ENCODE results near the gene CAMTA1.
"Not testable (repeated sequence)": the region's sequence is repeated elsewhere in the genome, so short reads cannot be mapped to it uniquely, and the experiment has no call there.

Gene CAMTA1

DNA sequence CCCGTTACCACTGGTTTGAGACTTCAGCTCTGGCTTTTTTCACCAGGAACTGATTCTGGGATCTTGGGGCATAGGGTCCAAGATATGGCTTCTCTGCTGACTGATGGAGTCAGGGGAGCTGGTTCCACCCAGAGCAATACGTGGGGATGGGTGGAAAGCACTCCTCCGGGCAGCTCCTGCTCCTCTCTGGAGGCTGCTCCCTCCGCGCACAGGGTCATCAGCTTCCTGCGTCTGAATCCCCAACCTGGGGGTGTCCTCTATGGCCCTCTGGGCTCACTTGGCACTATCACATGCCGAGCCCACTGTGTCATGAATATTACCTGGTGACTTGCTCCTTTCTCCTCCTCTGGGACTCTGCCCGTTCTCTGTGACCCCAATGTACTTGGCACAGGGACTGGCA is 580.5 kb downstream of the CAMTA1 start:
- DNase-seq (ENCODE audit: low read depth in 3 of 3) = no peak

DNA sequence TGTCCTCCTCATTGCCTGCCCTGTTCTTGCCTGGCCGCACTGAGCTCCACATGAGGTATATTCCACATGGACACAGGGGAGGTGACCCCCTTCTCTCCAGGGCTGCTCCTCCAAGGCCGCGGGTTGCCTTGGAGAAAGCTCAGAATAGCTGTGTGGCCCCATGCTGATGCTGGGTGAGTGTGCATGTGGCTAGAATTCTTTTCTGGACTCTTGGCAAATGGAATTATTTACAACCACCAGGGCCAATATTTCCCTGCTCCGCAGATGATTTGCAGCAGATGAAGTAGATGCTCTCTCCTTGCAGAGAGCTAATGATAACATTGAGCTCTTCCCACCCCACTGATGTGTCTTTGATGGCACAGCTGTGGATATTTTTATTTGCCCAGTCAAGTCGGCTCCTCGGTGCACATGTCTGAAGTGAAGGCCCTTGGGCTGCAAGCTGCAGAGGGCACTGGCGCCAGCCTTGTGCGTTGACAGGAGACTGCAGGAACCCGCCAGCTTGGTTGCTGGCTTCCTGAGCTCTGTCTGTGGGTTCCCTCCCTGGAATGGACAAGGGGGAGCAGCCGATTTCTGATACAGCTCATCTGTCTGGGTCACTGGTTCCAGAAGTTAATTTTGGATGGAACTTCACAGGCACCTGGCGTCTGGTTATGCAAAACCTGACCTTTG is 581.2 kb downstream of the CAMTA1 start:
- no peak for DNase-seq (ENCODE audit: low read depth in 3 of 3)

DNA sequence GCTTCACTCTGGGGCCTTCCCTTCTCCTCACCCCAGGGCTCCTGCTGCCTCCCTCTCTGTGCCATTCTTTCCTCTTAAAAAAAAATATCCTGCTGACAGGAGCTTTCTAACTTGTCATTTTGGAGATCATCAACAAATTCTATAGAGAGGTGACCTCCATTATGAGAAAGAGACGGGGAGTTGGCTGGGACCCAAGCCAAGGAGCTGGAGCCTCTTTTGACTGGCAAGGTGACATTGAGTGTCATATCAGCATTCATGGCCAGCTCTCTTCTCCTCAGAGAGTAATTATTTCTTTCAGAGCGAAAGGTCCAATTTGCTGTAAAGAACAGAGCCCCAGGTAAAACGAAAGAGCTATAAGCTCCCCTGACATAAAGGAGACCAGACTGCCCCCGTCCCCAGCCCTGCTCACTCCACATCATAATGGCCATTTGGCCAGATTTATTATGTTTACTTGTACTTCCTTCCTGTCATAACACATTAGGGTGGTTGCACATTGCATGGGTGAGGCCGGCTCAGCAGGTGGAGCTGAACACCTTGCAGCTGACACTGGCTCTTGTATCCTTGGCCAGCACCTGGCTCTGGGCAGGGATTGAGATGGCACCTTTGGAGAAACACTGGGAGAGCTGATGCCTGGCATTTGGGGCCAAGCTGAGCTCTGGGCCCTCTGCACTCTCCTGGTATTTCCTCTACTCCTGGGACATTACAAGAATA is 581.9 kb downstream of the CAMTA1 start:
- DNase-seq (ENCODE audit: low read depth in 3 of 3) = no peak

DNA sequence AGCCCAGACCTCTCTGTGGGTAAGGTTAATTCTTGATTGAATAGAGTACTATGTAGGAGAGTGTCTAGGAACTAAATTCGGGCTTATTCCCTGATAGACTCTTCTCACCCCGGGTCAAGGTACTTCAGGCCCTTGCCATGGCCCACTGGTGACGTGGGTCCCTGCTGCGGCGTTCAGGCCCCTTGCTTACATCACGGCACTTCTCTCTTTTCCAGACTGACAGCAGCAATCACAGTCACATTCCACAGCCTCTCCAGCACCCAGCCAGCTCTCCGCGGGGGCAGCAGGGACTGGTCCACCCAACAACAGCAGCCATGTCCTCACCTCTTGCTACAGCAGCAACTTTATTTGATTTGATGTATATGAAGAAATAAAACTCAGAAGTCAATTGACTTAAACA is 584.6 kb downstream of the CAMTA1 start:
- no peak for DNase-seq (ENCODE audit: low read depth in 3 of 3)

DNA sequence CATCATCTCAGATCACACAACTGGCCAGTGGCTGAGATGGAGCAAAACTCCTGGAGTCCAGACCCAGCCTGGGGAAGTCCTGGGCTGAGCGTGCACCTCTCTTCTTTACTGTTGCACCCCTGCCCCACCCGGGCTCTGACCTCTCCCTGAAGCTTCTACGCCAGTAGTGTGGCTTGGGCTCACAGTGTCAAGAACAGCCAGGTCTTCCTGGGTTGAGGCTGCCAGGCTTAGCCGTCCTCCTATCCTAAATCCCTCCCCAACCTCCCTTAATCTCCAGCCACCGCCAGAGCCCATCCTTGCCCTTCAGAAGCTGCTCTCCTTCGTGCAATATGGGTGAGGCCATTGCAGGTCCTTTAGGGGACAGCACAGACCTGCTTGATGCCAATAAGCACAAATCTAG is 586.7 kb downstream of the CAMTA1 start:
- DNase-seq (ENCODE audit: low read depth in 3 of 3) = no peak

DNA sequence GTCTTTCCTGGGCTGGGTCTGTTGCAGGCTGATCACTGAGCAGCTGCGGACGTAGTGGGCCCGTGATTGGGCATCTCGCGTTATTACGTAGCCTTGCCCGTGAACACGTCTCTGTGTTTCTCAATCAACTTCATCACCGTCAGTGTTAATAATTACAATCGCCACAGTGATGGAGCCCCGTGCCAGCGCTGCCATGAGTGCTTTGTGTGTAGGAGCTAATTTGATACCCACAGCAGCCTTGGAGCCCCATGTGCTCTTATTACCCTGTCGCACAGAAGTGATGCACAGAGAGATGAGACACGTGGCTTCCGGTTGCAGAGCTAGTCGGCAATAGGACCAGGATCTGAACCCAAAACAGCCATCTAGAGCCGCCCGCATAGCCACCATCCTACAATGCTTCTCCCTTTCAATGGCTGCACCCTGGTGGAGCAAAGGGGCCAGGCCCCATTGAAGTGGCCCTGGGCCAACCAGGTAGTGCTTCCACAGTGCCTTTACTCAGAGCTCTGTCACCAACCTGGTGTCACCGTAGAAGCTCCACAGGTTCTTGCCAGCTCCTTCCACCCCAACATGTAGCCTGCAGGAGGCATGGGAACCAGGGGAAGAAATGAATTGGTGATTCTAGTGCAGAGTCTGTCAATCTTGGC is 587.3 kb downstream of the CAMTA1 start:
- no peak for DNase-seq (ENCODE audit: low read depth in 3 of 3)

DNA sequence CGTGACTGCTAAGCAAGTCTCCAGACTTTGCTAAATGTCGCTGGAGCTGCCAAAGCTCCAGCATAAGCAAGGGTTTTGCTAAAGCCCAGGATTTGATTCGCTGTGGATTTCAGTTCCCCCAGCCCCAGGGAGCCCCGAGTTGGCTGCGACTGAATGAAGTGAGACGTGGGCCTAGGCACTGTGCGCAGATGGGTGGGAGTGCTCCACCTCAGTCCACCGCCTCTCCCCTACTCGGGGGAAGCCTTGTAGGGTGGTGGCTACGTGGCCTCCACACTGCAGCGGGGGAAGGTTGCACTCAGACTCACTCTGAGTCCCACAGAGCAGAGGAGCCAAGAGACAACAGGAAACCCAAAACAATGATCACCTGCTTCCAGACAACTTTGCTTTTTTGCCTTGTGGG is 588.0 kb downstream of the CAMTA1 start:
- no peak for DNase-seq (ENCODE audit: low read depth in 3 of 3)

DNA sequence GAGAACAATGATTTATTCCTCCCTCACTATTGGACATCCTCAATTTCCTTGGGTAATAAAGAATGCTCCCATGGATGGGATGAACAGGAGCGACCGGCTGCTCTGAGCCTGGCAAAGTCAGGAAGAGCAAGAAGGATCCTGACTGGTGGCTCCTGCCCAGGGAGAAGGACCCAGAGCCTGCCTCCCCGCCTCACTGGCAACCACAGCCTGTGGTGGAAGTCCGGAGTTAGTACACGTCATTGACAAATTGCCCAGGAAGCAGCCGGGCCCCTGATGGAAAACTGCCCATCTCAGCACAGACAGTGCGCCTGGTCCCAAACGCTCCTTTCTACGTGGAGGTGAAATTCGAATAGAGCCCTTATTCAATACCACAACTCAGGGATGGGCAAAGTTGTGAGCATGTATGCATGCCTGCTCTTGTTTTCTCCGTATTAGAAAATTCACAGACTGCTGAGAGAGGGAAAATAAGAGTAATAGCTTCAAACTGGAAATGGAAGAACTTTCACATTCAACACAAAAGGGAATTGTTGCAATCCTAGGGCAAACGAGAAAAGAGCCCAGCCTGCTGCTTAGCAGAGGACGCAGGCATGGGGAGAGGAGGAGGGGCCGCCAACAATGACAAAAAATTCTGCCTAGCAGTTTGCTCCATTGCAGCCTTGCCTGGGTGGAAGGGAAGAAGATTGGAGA is 588.8 kb downstream of the CAMTA1 start:
- no peak for DNase-seq (ENCODE audit: low read depth in 3 of 3)

DNA sequence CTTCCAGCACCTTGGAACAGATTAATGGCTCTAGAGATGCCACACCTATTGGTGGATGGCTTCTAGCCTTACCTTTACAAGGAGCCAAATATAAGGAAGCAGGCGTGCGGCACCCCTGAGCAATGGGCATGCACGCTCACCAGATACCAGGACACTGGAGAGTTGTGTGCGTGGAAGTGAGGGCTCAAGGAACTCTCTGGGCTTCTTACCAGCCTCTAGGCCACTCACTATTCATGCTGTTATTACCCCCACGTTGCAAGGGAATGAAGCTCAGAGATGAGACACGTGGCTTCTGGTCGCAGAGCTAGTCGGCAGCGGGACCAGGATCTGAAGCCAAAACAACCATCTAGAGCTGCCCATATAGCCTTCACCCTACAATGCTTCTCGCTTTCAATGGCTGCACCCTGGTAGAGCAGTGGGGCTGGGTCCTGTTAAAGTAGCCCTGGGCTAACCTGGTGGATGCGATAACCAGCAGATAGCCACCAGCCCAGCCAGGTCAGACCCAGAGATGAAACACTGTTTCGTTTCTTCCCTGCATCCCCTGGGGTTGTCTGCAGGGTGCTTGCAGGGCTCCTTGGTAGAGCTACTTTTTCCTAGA is 589.4 kb downstream of the CAMTA1 start:
- DNase-seq (ENCODE audit: low read depth in 3 of 3) = no peak

DNA sequence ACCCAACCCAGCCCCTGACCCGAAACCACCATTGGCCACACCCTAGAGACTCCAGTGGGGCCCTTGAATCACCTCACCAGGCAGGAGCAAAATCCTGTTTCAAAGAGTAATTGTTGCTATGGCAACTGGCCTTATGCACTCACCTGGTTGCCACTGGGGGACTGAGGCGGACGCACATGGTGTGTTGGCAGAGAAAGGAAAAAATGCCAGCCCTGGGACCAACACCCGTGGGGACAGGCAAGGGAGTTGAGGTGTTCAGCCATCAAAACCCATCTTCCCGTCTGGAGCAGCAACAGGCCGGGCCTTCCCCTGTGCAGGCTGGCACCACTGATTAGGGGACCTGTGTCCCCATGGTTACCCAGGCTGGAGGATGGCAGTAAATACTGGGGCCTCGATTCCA is 590.1 kb downstream of the CAMTA1 start:
- DNase-seq (ENCODE audit: low read depth in 3 of 3) = no peak

DNA sequence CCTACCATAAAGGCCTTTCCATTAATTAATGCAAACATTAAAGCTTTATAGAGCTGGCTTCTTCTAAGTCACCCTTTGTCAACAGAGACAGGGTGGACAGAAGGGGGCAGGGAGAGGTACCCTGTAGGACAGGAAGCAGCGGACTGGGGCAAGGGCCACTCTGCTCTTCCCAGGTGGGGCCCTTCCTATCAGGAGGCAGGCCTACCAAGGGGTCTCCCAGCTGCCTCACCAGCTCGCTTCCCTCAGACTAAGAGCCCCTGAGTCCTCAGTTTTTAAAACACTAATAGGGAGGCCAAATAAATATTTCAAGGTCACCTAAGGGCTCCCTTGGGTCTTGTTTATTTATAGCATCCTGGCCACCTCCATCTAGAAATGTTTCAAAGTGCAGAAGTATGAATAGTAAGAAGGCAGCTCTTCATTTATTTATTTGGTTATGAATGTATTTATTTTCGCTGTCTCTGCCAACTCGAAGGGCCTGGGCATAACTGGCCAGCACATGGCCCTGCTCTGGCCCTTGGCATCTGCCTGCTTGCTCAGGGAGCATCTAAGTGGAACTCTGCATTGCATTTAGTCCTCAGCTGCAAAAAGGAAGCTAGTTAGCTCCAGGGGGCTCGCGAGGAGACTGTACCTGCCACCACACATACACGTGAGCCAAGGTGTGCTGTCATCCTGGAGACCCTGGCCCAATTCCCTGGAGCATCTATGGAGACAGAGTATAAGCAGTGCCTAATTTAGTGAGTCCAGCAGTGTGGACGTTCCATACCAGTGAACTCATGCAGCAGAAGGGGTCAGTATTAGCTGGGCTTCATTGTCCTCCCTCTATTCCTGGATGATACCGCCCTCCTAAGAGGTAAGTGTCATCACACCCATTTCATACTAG is 590.8 kb downstream of the CAMTA1 start:
- no peak for DNase-seq (ENCODE audit: low read depth in 3 of 3)

DNA sequence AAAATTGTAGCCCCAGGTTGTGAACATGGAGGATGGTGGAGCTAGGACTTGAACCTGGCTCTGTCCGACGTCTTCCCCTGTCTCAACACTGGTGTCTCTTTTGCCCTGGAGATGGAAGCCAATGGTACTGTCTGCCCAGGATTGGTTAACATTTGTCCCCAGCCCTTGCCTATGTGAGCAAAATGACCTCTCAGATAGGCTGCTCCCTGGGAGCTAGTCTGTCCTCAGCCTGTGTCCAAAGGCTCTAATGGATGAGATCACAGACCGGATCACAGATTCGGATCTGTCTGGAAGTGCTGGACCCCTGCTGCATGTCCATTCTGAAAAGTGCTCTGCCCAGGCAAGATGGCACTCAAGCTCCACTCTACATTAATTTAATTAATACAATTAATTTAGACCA is 591.4 kb downstream of the CAMTA1 start:
- no peak for DNase-seq (ENCODE audit: low read depth in 3 of 3)

DNA sequence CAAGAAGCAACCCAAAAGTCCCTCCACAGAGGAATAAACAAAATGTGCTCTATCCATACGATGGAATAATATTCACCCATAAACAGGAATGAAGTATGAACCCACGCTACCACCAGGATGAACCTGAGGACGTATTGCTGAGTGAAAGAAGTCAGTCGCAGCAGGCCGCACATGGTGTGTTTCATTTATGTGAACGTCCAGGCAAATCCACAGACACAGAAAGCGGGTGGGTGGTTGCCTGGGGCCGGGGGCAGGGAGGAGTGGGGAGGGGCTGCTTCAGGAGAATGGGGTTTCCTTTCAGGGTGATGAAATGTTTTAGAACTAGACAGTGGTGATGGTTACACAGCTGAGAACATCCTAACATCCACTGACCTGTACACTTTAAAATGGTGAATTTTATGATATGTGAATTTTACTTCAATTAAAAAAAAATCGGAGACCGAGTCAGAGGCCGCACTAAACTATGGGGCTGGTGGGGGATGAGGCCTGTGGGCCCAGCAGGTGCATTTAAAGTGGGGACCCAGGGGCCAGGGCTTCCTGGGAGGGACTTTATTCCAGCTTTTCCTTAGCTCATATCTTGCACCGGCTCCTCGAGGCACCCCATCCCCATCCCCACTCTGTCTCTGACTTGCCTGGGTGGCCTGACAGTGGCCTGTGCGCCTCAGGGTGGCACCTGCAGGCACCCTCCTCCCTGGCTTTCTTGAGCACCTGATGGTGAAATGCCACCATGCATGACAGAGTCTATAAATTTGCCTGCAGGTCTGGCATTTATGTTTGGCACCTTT is 593.3 kb downstream of the CAMTA1 start:
- no peak for DNase-seq (ENCODE audit: low read depth in 3 of 3)

DNA sequence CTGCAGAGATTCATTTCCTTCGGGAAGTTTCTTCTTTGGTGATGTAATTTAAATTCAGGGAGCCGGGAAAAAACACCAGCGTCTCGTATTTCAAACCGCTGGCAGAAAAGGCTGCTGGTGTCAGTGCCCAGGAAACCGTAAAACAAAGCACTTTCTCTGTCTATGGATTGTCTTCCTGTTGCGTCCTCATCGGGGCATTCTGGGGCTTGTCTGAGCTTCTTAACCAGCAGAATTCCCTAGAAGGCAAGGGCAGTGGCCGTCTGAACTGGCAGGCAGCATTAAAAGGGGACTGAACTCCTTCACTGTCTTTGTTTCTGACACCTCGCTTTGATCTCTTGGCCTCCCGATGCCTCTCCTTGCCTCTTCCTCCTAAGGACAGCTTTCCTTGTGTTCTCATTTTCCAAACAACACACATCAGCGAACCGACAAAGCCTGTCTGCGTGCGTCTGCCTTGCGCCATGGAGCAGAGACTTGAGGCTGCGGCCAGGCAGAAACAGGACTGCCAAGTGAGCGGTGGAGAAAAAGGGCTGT is 594.3 kb downstream of the CAMTA1 start:
- DNase-seq (ENCODE audit: low read depth in 3 of 3) = no peak

DNA sequence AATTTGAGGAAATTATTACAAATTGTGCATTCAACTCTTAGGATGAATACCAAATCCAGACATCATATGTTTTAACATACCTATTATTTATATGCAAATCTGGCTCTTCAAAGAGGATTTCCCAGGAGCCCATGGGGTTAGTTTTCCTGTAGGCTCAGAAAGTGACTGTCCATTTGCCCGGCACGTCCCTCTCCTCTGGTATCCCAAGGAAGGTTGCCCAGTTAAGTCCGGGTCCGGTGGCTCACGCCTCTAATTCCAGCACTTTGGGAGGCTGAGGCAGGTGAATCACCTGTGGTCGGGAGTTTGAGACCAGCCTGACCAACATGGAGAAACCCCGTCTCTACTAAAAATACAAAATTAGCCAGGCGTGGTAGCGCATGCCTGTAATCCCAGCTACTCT is 594.8 kb downstream of the CAMTA1 start:
- DNase-seq (ENCODE audit: low read depth in 3 of 3) = not testable (repeated sequence)

DNA sequence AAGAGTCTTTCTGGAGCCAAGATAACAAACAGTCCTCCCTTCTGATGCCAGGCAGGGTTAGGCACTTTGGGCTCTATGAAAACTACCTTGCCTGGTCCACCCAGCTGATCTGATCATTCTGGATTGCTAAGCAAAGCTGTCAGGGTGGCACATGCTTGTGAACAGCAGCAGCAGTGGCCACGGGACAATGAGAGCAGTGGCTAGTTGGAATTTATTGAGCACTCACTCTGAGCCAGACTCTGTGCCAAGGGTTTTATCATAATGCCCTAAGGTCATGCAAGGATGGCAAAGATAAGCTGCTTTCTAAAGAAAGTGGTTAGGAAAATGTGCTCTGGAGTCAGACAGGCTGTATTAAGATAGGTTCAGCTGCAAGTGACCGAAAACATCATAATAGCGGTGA is 595.5 kb downstream of the CAMTA1 start:
- DNase-seq (ENCODE audit: low read depth in 3 of 3) = no peak

DNA sequence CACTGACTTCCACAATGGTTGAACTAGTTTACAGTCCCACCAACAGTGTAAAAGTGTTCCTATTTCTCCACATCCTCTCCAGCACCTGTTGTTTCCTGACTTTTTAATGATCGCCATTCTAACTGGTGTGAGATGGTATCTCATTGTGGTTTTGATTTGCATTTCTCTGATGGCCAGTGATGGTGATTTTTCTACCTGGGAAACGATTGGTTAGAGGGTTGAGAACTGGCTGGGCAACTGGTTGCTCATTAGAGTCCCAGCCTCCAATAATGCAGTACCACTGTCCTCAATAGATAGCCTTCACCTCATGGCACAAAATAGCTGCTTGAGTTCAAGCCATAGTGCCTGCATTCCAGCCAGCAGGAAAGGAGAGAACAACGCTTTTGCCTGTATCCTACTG is 596.5 kb downstream of the CAMTA1 start:
- not testable (repeated sequence) for DNase-seq (ENCODE audit: low read depth in 3 of 3)

DNA sequence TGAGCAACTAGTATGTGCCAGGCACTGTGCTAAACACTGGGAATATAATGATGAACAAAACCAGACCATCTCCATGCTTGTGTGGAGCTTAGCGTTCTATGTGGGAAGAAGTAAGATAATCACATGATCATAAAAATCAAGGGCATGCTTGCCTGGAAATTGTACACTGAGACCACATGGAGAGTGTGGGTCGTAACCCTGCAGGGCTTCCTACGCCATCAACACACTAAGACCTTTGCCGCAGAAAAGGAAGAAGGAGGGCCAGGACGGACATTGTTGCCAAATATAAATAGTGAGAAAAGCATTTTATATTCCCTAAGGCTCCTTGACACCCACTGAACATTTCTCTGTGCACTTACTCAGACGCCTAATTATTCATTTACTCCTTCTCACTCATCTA is 597.7 kb downstream of the CAMTA1 start:
- no peak for DNase-seq (ENCODE audit: low read depth in 3 of 3)

DNA sequence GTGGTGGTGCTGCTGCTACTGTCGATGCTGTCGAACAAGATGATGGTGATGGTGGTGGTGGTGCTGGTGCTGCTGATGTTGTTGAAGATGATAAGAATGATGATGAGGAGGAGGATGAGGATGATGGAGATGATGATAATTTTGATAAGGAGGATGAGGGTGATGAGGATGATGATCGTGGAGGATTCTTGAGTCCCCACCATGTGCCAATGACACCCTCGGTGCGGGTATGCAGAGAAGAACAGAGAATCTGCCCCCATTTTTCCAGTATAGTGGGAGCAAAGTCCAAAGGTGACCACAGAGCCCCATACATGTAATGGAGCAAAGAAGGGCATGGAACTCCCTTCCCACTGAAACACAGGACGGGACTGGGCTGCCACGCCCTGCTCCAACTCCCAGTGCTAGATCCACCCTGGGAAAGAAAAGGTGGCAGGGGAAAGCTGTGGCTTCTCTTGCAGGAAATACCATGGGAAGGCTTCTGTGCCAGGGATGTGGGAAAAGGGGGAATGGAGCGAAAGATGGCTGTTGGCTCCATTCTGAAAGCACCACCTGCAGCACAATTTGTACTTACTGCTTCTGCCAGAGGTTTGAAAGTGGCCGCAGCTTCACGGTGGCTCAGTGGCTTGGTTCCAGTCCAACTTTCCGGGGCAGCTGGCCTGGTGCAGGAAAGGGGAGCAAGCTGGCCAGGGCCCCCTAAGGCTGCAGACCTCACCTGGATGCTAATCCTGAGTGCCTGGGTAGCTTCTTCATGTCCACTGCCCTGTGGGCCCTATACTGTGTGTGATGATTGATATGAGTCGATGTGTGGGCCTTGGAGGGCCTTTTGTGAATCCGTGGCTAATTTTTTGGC is 598.6 kb downstream of the CAMTA1 start:
- DNase-seq (ENCODE audit: low read depth in 3 of 3) = no peak

Data from stimulated activated CD4-positive, alpha-beta T cell treated with anti-CD3 and anti-CD28 coated beads, TNF-alpha, amount 100 ng/mL, for 48 hours (primary cell).